ENCODE measurements around the gene TOR3A.
A peak's percentile ranks its signal among the peaks of the same experiment; 100 is the strongest.
"Not testable (repeated sequence)": the region's sequence is repeated elsewhere in the genome, so short reads cannot be mapped to it uniquely, and the experiment has no call there.

The TOR3A gene

GRCh38 chr1:179107706-179108629 is 26.1 kb downstream of the TOR3A start:
- DNase-seq: no peak

- no peak for DNase-seq
These were observed 26.8 kb downstream of the TOR3A start for GRCh38 chr1:179108644-179109043.

- DNase-seq: no peak
These were observed 33.3 kb downstream of the TOR3A start for GRCh38 chr1:179115181-179115580.

- DNase-seq: no peak
These were observed 37.6 kb downstream of the TOR3A start for GRCh38 chr1:179119513-179119912.

GRCh38 chr1:179120736-179121135 is 38.9 kb downstream of the TOR3A start:
- DNase-seq: no peak

- peak in 7 of 58 donors; percentile 8 to 48 (median 13) for DNase-seq
These were observed 39.5 kb downstream of the TOR3A start for GRCh38 chr1:179121159-179121938.

- DNase-seq: no peak
These were observed 43.0 kb downstream of the TOR3A start for GRCh38 chr1:179124873-179125272.

GRCh38 chr1:179126338-179127060 is 44.6 kb downstream of the TOR3A start:
- DNase-seq: peak in 2 of 58 donors; percentile 22 to 27

GRCh38 chr1:179127163-179127895 is 45.5 kb downstream of the TOR3A start:
- DNase-seq: no peak

- DNase-seq: no peak
These were observed 46.6 kb downstream of the TOR3A start for GRCh38 chr1:179128520-179128919.

GRCh38 chr1:179129702-179130473 is 48.0 kb downstream of the TOR3A start:
- no peak for DNase-seq

- DNase-seq: not testable (repeated sequence)
These were observed 53.3 kb downstream of the TOR3A start for GRCh38 chr1:179135168-179135567.

- DNase-seq: not testable (repeated sequence)
These were observed 53.8 kb downstream of the TOR3A start for GRCh38 chr1:179135707-179136106.

- no peak for DNase-seq
These were observed 55.9 kb downstream of the TOR3A start for GRCh38 chr1:179137617-179138255.

- DNase-seq: not testable (repeated sequence)
These were observed 56.9 kb downstream of the TOR3A start for GRCh38 chr1:179138755-179139154.

- DNase-seq: no peak
These were observed 59.9 kb downstream of the TOR3A start for GRCh38 chr1:179141592-179142251.

GRCh38 chr1:179142889-179143299 is 61.0 kb downstream of the TOR3A start:
- DNase-seq: peak in 1 of 58 donors; percentile 19

GRCh38 chr1:179143322-179143721 is 61.5 kb downstream of the TOR3A start:
- no peak for DNase-seq

GRCh38 chr1:179144626-179145025 is 62.8 kb downstream of the TOR3A start:
- no peak for DNase-seq

All from anterior cingulate cortex (tissue), 58 donors.